Hepatocyte (in vitro differentiated cells): ENCODE results near the gene RTN4IP1.

Experiments
- CTCF ChIP-seq: fragments of 200-600 bp; sonication (generic); IDR thresholded peaks from 2 replicates; pipeline ENCODE4 v1.5.1; 2016; ENCODE audit warnings: antibody characterized with exemption, mild to moderate bottlenecking; ENCODE audit not compliant: poor library complexity
- EZH2 ChIP-seq: fragments of 200-600 bp; sonication (generic); IDR thresholded peaks from 2 replicates; pipeline ENCODE4 v1.6.1; 2016; ENCODE audit warnings: antibody characterized with exemption, mild to moderate bottlenecking, borderline replicate concordance

GRCh38 chr6:106540907-106541306 lies 88.4 kb downstream of the RTN4IP1 start:
- TF ChIP-seq CTCF (no peak), EZH2 (no peak)
